Neuronal stem cell (in vitro differentiated cells): ENCODE measurements around the gene XRCC6.
"Not testable (repeated sequence)": the region's sequence is repeated elsewhere in the genome, so short reads cannot be mapped to it uniquely, and the experiment has no call there.

Experiments used
- DNase-seq: peaks from one replicate; pipeline ENCODE4 v3.0.0-alpha.2; 2013; ENCODE audit warnings: low spot score
- H2AFZ ChIP-seq: one replicate; pipeline ENCODE4 v1.6.1; 2013; ENCODE audit warnings: mild to moderate bottlenecking, low read length, inconsistent platforms
- H2AK5ac ChIP-seq: 2 replicates; pipeline ENCODE4 v1.6.1; 2013; ENCODE audit warnings: low read depth, mild to moderate bottlenecking, inconsistent platforms, low read length, moderate library complexity, mixed read lengths
- H2BK120ac ChIP-seq: 2 replicates; pipeline ENCODE4 v1.6.1; 2013; ENCODE audit warnings: low read depth, mild to moderate bottlenecking, inconsistent platforms, low read length, moderate library complexity, mixed read lengths
- H2BK12ac ChIP-seq: one replicate; pipeline ENCODE4 v1.6.1; 2013; ENCODE audit warnings: low read length, inconsistent platforms
- H2BK15ac ChIP-seq: 2 replicates; pipeline ENCODE4 v1.6.1; 2013; ENCODE audit warnings: mild to moderate bottlenecking, low read length, inconsistent platforms, mixed read lengths
- H2BK5ac ChIP-seq: one replicate; pipeline ENCODE4 v1.6.1; 2013; ENCODE audit warnings: inconsistent platforms, mild to moderate bottlenecking, low read length, moderate library complexity
- H3K14ac ChIP-seq: one replicate; pipeline ENCODE4 v1.6.1; 2013; ENCODE audit warnings: low read length, inconsistent platforms
- H3K18ac ChIP-seq: 2 replicates; pipeline ENCODE4 v1.6.1; 2013; ENCODE audit warnings: low read length, inconsistent platforms
- H3K23ac ChIP-seq: 2 replicates; pipeline ENCODE4 v1.6.1; 2013; ENCODE audit warnings: low read depth, mild to moderate bottlenecking, mixed read lengths, low read length, inconsistent platforms; ENCODE audit not compliant: poor library complexity
- H3K27ac ChIP-seq: replicated peaks from 3 replicates; pipeline ENCODE4 v1.5.1; 2013; ENCODE audit warnings: low read length, inconsistent platforms
- H3K27me3 ChIP-seq, 3 experiments: 2 replicates each; pipeline ENCODE4 v1.6.1; 2013; ENCODE audit warnings: low read length in 3 of 3, mild to moderate bottlenecking in 2 of 3, inconsistent platforms in 1 of 3, low read depth in 1 of 3, mixed read lengths in 1 of 3, moderate library complexity in 1 of 3; ENCODE audit not compliant: control insufficient read depth in 3 of 3, insufficient read depth in 3 of 3
- H3K36me3 ChIP-seq, 2 donors: replicated peaks in 1 of 2; 2 replicates each; pipeline ENCODE4 v1.6.1; 2013; ENCODE audit warnings: low read length in 2 of 2; ENCODE audit not compliant: control insufficient read depth in 2 of 2, insufficient read depth in 2 of 2
- H3K4ac ChIP-seq: 2 replicates; pipeline ENCODE4 v1.6.1; 2013; ENCODE audit warnings: inconsistent platforms, mild to moderate bottlenecking, low read length, moderate library complexity
- H3K4me1 ChIP-seq, 2 donors: 1 replicate in 1 of 2; 2 replicates in 1 of 2; pipeline ENCODE4 v1.6.1; 2013; ENCODE audit warnings: low read length in 2 of 2, low read depth in 1 of 2; ENCODE audit not compliant: control insufficient read depth in 2 of 2, insufficient read depth in 1 of 2
- H3K4me2 ChIP-seq: one replicate; pipeline ENCODE4 v1.6.1; 2013; ENCODE audit warnings: mild to moderate bottlenecking, low read length, inconsistent platforms; ENCODE audit not compliant: insufficient read depth, poor library complexity, severe bottlenecking
- H3K4me3 ChIP-seq, 2 donors: 2 replicates each; pipeline ENCODE4 v1.5.1; 2013; ENCODE audit warnings: low read length in 2 of 2, mild to moderate bottlenecking in 2 of 2, inconsistent platforms in 1 of 2, moderate library complexity in 1 of 2
- H3K79me1 ChIP-seq: one replicate; pipeline ENCODE4 v1.6.1; 2013; ENCODE audit warnings: low read depth, mild to moderate bottlenecking, inconsistent platforms, low read length, moderate library complexity
- H3K9ac ChIP-seq: one replicate; pipeline ENCODE4 v1.6.1; 2013; ENCODE audit warnings: mild to moderate bottlenecking, low read depth, low read length, inconsistent platforms; ENCODE audit not compliant: poor library complexity
- H3K9me3 ChIP-seq, 2 donors: replicated peaks in 1 of 2; 2 replicates each; pipeline versions ENCODE3 to v1.6.1; 2013; ENCODE audit warnings: low read length in 2 of 2, mild to moderate bottlenecking in 2 of 2, inconsistent platforms in 1 of 2, low read depth in 1 of 2, mixed read lengths in 1 of 2, moderate library complexity in 1 of 2; ENCODE audit not compliant: control insufficient read depth in 2 of 2, insufficient read depth in 1 of 2
- H4K8ac ChIP-seq: one replicate; pipeline ENCODE4 v1.6.1; 2013; ENCODE audit warnings: low read depth, mild to moderate bottlenecking, inconsistent platforms, low read length, moderate library complexity
- H4K91ac ChIP-seq: one replicate; pipeline ENCODE4 v1.6.1; 2013; ENCODE audit warnings: low read length, low read depth, mild to moderate bottlenecking, inconsistent platforms; ENCODE audit not compliant: poor library complexity
- WGBS, 2 donors: extraction: QIAGEN DNeasy Blood & Tissue Kit; methylation state at CpG; one replicate each; pipeline ENCODE4 v1.1.7; 2013; ENCODE audit warnings: missing lambda C conversion rate in 2 of 2, mixed read lengths in 1 of 2; ENCODE audit not compliant: insufficient read length in 2 of 2, insufficient replicate concordance in 1 of 2; ENCODE audit errors: extremely low coverage in 2 of 2; 5-methylcytosine and 5-hydroxymethylcytosine counted together

XRCC6 gene

GRCh38 chr22:41663594-41663993, 42.5 kb downstream of the XRCC6 start:
- H3K4me1 ChIP-seq, H3K9me3 ChIP-seq: not testable (repeated sequence)
- peaks cover 37 to 70% of the 10 kb centered on the region in 2 donors for H3K36me3 ChIP-seq

GRCh38 chr22:41664490-41664889, 43.4 kb downstream of the XRCC6 start:
- Histone ChIP-seq H3K36me3 (peaks cover 31 to 61% of the 10 kb centered on the region in 2 donors), H3K18ac (no peak overlapping the region)

More at GRCh38 chr22:41663594-41663993, 42.5 kb downstream of the XRCC6 start:
- not testable (repeated sequence) for H3K27ac ChIP-seq, H3K14ac ChIP-seq, H2BK5ac ChIP-seq, H3K4ac ChIP-seq, H4K8ac ChIP-seq, H3K23ac ChIP-seq, H2BK15ac ChIP-seq, H3K27me3 ChIP-seq, H2BK120ac ChIP-seq, H2AK5ac ChIP-seq, DNase-seq, H2BK12ac ChIP-seq, H3K4me2 ChIP-seq, H4K91ac ChIP-seq, H3K9ac ChIP-seq, H3K79me1 ChIP-seq, H3K4me3 ChIP-seq, H2AFZ ChIP-seq, H3K18ac ChIP-seq
- WGBS, 2 donors = no CpG with 5 or more reads among the region's 9 CpGs

GRCh38 chr22:41664951-41665350, 43.9 kb downstream of the XRCC6 start:
- no peak overlapping the region for H2BK15ac ChIP-seq
- H2AK5ac ChIP-seq = no peak overlapping the region
- no peak overlapping the region for H2AFZ ChIP-seq
- no peak overlapping the region for H4K91ac ChIP-seq
- no peak overlapping the region for H4K8ac ChIP-seq
- no peaks in the 10 kb centered on the region for H3K9me3 ChIP-seq
- no peak overlapping the region for H3K4me3 ChIP-seq
- H3K9ac ChIP-seq = no peak overlapping the region
- no peaks in the 10 kb centered on the region for H3K79me1 ChIP-seq
- H3K36me3 ChIP-seq = peaks cover 28 to 56% of the 10 kb centered on the region in 2 donors
- no peak for DNase-seq
- no peak overlapping the region for H2BK5ac ChIP-seq
- H3K18ac ChIP-seq = no peak overlapping the region
- H3K4me2 ChIP-seq = no peak overlapping the region
- no peak overlapping the region for H3K14ac ChIP-seq
- WGBS, 2 donors = no CpG with 5 or more reads among the region's 3 CpGs
- no peak overlapping the region for H3K4ac ChIP-seq
- no peak overlapping the region for H2BK120ac ChIP-seq
- H3K23ac ChIP-seq = no peak overlapping the region
- H3K27ac ChIP-seq = no peak overlapping the region
- H3K27me3 ChIP-seq = no peaks in the 10 kb centered on the region
- no peak overlapping the region for H2BK12ac ChIP-seq
- H3K4me1 ChIP-seq = peaks cover 7% of the 10 kb centered on the region in 2 donors

More at GRCh38 chr22:41664490-41664889, 43.4 kb downstream of the XRCC6 start:
- Histone ChIP-seq H2BK120ac (no peak overlapping the region), H3K27me3 (no peaks in the 10 kb centered on the region), H2AFZ (no peak overlapping the region), H2BK5ac (no peak overlapping the region), H3K4me3 (no peak overlapping the region), H3K4me1 (peaks cover 6 to 7% of the 10 kb centered on the region in 2 donors), H3K23ac (no peak overlapping the region), H3K4me2 (no peak overlapping the region), H3K27ac (no peak overlapping the region), H4K8ac (no peak overlapping the region), H3K4ac (no peak overlapping the region), H3K14ac (no peak overlapping the region), H2BK15ac (no peak overlapping the region), H3K9ac (no peak overlapping the region), H3K79me1 (no peaks in the 10 kb centered on the region), H2BK12ac (no peak overlapping the region), H3K9me3 (no peaks in the 10 kb centered on the region), H2AK5ac (no peak overlapping the region), H4K91ac (no peak overlapping the region)
- DNase-seq = no peak

GRCh38 chr22:41668971-41669911, 48.1 kb downstream of the XRCC6 start:
- Histone ChIP-seq H3K27ac (no peak overlapping the region), H3K4me2 (no peak overlapping the region), H3K23ac (no peak overlapping the region), H2BK5ac (no peak overlapping the region), H3K4ac (no peak overlapping the region), H3K9ac (no peak overlapping the region), H4K91ac (no peak overlapping the region), H2AK5ac (no peak overlapping the region), H2BK12ac (no peak overlapping the region), H3K4me3 (no peak overlapping the region), H3K9me3 (no peaks in the 10 kb centered on the region), H4K8ac (no peak overlapping the region), H3K79me1 (no peaks in the 10 kb centered on the region), H3K27me3 (no peaks in the 10 kb centered on the region), H3K36me3 (peaks cover 5 to 37% of the 10 kb centered on the region in 2 donors), H2AFZ (no peak overlapping the region), H3K14ac (no peak overlapping the region), H2BK15ac (no peak overlapping the region), H2BK120ac (no peak overlapping the region), H3K18ac (no peak overlapping the region), H3K4me1 (peaks cover 7% of the 10 kb centered on the region in 2 donors)
- no peak for DNase-seq
- WGBS, 2 donors = no CpG with 5 or more reads among the region's 21 CpGs
